Loucy (cell line): ENCODE results near the gene HIF1AN.

ENCODE experiments used
- EZH2phosphoT487 ChIP-seq: fragments of 200-600 bp; IDR thresholded peaks from 2 replicates; pipeline ENCODE4 v1.6.1; 2018; ENCODE audit warnings: antibody characterized with exemption, mild to moderate bottlenecking, moderate library complexity, borderline replicate concordance
- TF ChIP-seq, protein P1 (sequence below): fragments of 200-600 bp; sonication (generic); conservative IDR thresholded peaks from 2 replicates; pipeline ENCODE4 v1.5.1; 2014; ENCODE audit warnings: mild to moderate bottlenecking, antibody characterized with exemption, low read length

DNA sequence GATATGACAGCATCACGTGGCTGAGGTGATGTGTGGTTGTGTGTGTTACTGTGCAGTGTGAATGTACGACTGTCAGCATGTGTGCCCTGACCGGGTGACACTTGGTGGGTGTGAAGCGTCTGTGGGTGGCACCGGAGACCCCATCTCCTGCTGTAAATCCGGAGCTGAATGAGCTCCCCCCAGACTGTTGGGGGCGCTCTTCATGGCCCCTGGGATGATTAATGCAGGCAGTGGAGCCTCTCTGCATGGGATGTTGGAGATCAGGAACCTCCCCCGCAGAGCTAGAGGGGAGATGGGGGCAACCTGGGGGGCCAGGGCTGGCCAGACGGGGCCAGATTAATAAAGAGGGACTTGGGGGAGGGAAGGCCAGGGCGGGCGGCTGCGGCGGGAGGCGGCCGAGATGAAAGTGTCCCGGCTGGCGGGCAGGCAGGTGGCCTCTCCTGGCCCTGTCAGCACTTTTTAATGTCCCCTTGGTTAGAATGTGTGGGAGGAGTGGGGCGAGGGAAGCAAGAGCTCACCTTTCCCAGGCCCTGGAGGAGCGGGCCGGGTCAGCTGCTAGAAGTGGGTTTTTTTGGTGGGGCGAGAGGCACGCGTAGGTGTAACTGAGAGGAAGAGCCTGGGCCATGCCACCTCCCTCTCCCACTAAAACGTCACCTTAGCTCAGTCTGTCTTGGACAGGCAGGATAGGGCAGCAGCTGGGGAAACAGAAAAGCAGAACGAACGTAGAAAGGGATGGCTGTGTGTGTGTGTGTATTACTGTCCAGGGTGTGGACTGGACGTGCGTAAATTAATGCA is 34.1 kb downstream of the HIF1AN start:
- TF ChIP-seq, protein P1, sequence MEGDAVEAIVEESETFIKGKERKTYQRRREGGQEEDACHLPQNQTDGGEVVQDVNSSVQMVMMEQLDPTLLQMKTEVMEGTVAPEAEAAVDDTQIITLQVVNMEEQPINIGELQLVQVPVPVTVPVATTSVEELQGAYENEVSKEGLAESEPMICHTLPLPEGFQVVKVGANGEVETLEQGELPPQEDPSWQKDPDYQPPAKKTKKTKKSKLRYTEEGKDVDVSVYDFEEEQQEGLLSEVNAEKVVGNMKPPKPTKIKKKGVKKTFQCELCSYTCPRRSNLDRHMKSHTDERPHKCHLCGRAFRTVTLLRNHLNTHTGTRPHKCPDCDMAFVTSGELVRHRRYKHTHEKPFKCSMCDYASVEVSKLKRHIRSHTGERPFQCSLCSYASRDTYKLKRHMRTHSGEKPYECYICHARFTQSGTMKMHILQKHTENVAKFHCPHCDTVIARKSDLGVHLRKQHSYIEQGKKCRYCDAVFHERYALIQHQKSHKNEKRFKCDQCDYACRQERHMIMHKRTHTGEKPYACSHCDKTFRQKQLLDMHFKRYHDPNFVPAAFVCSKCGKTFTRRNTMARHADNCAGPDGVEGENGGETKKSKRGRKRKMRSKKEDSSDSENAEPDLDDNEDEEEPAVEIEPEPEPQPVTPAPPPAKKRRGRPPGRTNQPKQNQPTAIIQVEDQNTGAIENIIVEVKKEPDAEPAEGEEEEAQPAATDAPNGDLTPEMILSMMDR: peak; percentile 35; the same call in 1 of the 2 replicates
- TF ChIP-seq EZH2phosphoT487: no peak
